PC-3 (cell line): ENCODE data around the gene CEMP1. TPM values are rescaled to one million over a fixed set of nuclear protein-coding genes. Genes with fewer than 3 reads are reported as not detected.
A peak's percentile ranks its signal among the peaks of the same experiment; 100 is the strongest.
"Not testable (repeated sequence)": the region's sequence is repeated elsewhere in the genome, so short reads cannot be mapped to it uniquely, and the experiment has no call there.

ENCODE experiments used
- ATAC-seq: fragments of 200-7000 bp; cut with Tn5 transposase; 2 replicates; pipeline ENCODE4 v1.9.1; 2020; ENCODE audit warnings: mild to moderate bottlenecking, moderate library complexity
- BruUV-seq: library from RNA; stranded (reverse); fragments of 400-500 nt; replicated peaks from 2 replicates; lab custom pipeline; 2021; lab: Mats Ljungman, UMichigan
- CTCF ChIA-PET: fragments of 300-600 bp; sonication (Branson Sonifier 250); formaldehyde crosslinking; loops from one replicate; lab custom pipeline; 2022; ENCODE audit warnings: antibody characterized with exemption; lab: Charles Lee
- POLR2A ChIA-PET: fragments of 300-600 bp; sonication (Branson Sonifier 250); formaldehyde crosslinking; loops from one replicate; lab custom pipeline; 2022; ENCODE audit warnings: antibody characterized with exemption; ENCODE audit not compliant: unreplicated experiment; lab: Charles Lee
- DNase-seq: peaks from one replicate; pipeline ENCODE4 v3.0.0-alpha.2; 2015
- H2AFZ ChIP-seq: fragments of 300-600 bp; sonication (generic); 2 replicates; pipeline ENCODE4 v1.6.0; 2016; ENCODE audit warnings: antibody characterized with exemption, low read length
- H3F3A ChIP-seq: fragments of 300-600 bp; sonication (generic); one replicate; pipeline ENCODE4 v1.6.0; 2017; ENCODE audit warnings: antibody characterized with exemption, low read length, control low read depth, mild to moderate bottlenecking; ENCODE audit not compliant: unreplicated experiment
- H3K27ac ChIP-seq: fragments of 300-600 bp; sonication (generic); 2 replicates; pipeline ENCODE4 v1.5.1; 2016; ENCODE audit warnings: mild to moderate bottlenecking, low read length
- H3K27me3 ChIP-seq: fragments of 300-600 bp; sonication (generic); 2 replicates; pipeline ENCODE4 v1.6.1; 2016; ENCODE audit warnings: low read length, mixed read lengths
- H3K36me3 ChIP-seq: fragments of 300-600 bp; sonication (generic); 2 replicates; pipeline ENCODE4 v1.6.1; 2016; ENCODE audit warnings: low read depth, mixed run types, low read length, mixed read lengths
- H3K4me1 ChIP-seq: fragments of 300-600 bp; sonication (generic); 2 replicates; pipeline ENCODE4 v1.5.1; 2016; ENCODE audit warnings: low read length; ENCODE audit not compliant: insufficient read depth
- H3K4me2 ChIP-seq: fragments of 300-600 bp; sonication (generic); 2 replicates; pipeline ENCODE4 v1.6.0; 2016; ENCODE audit warnings: low read length
- H3K4me3 ChIP-seq: fragments of 300-600 bp; sonication (generic); 2 replicates; pipeline ENCODE4 v1.5.1; 2016; ENCODE audit warnings: mild to moderate bottlenecking, low read length, mixed read lengths
- H3K79me2 ChIP-seq: fragments of 300-600 bp; sonication (generic); 2 replicates; pipeline ENCODE4 v1.6.1; 2017; ENCODE audit warnings: low read length, mixed read lengths
- H3K9ac ChIP-seq: fragments of 300-600 bp; sonication (generic); 2 replicates; pipeline ENCODE4 v1.6.0; 2016; ENCODE audit warnings: mild to moderate bottlenecking, low read length
- H3K9me2 ChIP-seq: fragments of 300-600 bp; sonication (generic); replicated peaks from 2 replicates; pipeline ENCODE4 v1.6.1; 2016; ENCODE audit warnings: mixed run types, low read length, mixed read lengths
- H3K9me3 ChIP-seq: fragments of 300-600 bp; sonication (generic); 2 replicates; pipeline ENCODE4 v1.6.1; 2016; ENCODE audit warnings: low read length, mixed read lengths
- H4K20me1 ChIP-seq: fragments of 300-600 bp; sonication (generic); 2 replicates; pipeline ENCODE4 v1.6.1; 2016; ENCODE audit warnings: low read length, mixed read lengths
- intact Hi-C: fragments of 100-400 bp; cut with micrococcal nuclease; formaldehyde crosslinking; loops from 2 replicates; pipeline ENCODE4 v1.9.0; 2023
- total RNA-seq: library from RNA; depleted of rRNA; stranded (reverse); fragments of >200 nt; gene quantifications from 2 replicates; pipeline ENCODE4 v1.2.3, GENCODE V29; 2014

CEMP1 gene
- total RNA-seq, 1 experiment from 2014 or later: not detected

- H3K4me1 ChIP-seq, H3K36me3 ChIP-seq, H3K9ac ChIP-seq, H3K27me3 ChIP-seq, H3K9me3 ChIP-seq, H3K79me2 ChIP-seq, H3K27ac ChIP-seq, DNase-seq, H3K4me3 ChIP-seq, H4K20me1 ChIP-seq, POLR2A ChIA-PET, ATAC-seq, H3F3A ChIP-seq, H3K4me2 ChIP-seq, intact Hi-C loops, H2AFZ ChIP-seq, H3K9me2 ChIP-seq, CTCF ChIA-PET: not testable (repeated sequence)
- TSS peak; percentile 5 for BruUV-seq
Observed at GRCh38 chr16:2554709-2555425, 23.7 kb upstream of the CEMP1 start.

- CTCF ChIA-PET: interaction anchor here (0.7 kb wide), 1 partner anchor 124 kb away, joined by 3 read pairs; no protein-coding TSS in a partner anchor
- H3F3A ChIP-seq, H3K4me3 ChIP-seq, H3K4me2 ChIP-seq, H3K27me3 ChIP-seq, H3K36me3 ChIP-seq, H3K9me3 ChIP-seq, BruUV-seq, H3K27ac ChIP-seq, H3K79me2 ChIP-seq, H3K9me2 ChIP-seq, DNase-seq, POLR2A ChIA-PET, ATAC-seq, intact Hi-C loops, H3K9ac ChIP-seq, H4K20me1 ChIP-seq, H3K4me1 ChIP-seq, H2AFZ ChIP-seq: not testable (repeated sequence)
Observed at GRCh38 chr16:2551420-2551889, 20.2 kb upstream of the CEMP1 start.

GRCh38 chr16:2550283-2550878 lies 19.2 kb upstream of the CEMP1 start:
- H3K4me1 ChIP-seq, H3K9me3 ChIP-seq, CTCF ChIA-PET, H2AFZ ChIP-seq, H3K9me2 ChIP-seq, H4K20me1 ChIP-seq, H3K27ac ChIP-seq, intact Hi-C loops, H3F3A ChIP-seq, H3K36me3 ChIP-seq, H3K9ac ChIP-seq, DNase-seq, BruUV-seq, POLR2A ChIA-PET, H3K27me3 ChIP-seq, H3K4me3 ChIP-seq, H3K4me2 ChIP-seq, ATAC-seq: not testable (repeated sequence)
- H3K79me2 ChIP-seq: peaks cover 11% of the 10 kb centered on the region

- H3K4me2 ChIP-seq, H4K20me1 ChIP-seq, H3K9me2 ChIP-seq, BruUV-seq, POLR2A ChIA-PET, H3K9me3 ChIP-seq, H3K4me3 ChIP-seq, H3K27me3 ChIP-seq, intact Hi-C loops, ATAC-seq, H3F3A ChIP-seq, DNase-seq, H3K9ac ChIP-seq, H3K4me1 ChIP-seq, CTCF ChIA-PET, H3K27ac ChIP-seq, H3K36me3 ChIP-seq, H2AFZ ChIP-seq: not testable (repeated sequence)
- peaks cover 53% of the 10 kb centered on the region for H3K79me2 ChIP-seq
Observed at GRCh38 chr16:2543771-2544170, 12.6 kb upstream of the CEMP1 start.

GRCh38 chr16:2541409-2541808 lies 10.2 kb upstream of the CEMP1 start:
- DNase-seq, intact Hi-C loops, H3K27ac ChIP-seq, H3K9me3 ChIP-seq, H3K4me1 ChIP-seq, CTCF ChIA-PET, H2AFZ ChIP-seq, H3K36me3 ChIP-seq, H3K4me2 ChIP-seq, H3K4me3 ChIP-seq, BruUV-seq, POLR2A ChIA-PET, ATAC-seq, H3K9me2 ChIP-seq, H3K27me3 ChIP-seq, H3K9ac ChIP-seq, H3F3A ChIP-seq, H4K20me1 ChIP-seq: not testable (repeated sequence)
- peaks cover 57% of the 10 kb centered on the region for H3K79me2 ChIP-seq

- H4K20me1 ChIP-seq, ATAC-seq, H3K4me3 ChIP-seq, H2AFZ ChIP-seq, CTCF ChIA-PET, H3K27me3 ChIP-seq, H3K4me2 ChIP-seq, BruUV-seq, H3K9me3 ChIP-seq, H3K9me2 ChIP-seq, H3F3A ChIP-seq, POLR2A ChIA-PET, H3K27ac ChIP-seq, H3K4me1 ChIP-seq, H3K36me3 ChIP-seq, intact Hi-C loops, H3K9ac ChIP-seq, DNase-seq: not testable (repeated sequence)
- H3K79me2 ChIP-seq: peaks cover 55% of the 10 kb centered on the region
Observed at GRCh38 chr16:2540912-2541311, 9.7 kb upstream of the CEMP1 start.
